ENCODE data around the gene ADAMTS2. TPM values are rescaled to one million over a fixed set of nuclear protein-coding genes. Genes with fewer than 3 reads are reported as not detected.

ADAMTS2 gene
- total RNA-seq, 1 donor from 2014 or later = 18.8 TPM

DNA sequence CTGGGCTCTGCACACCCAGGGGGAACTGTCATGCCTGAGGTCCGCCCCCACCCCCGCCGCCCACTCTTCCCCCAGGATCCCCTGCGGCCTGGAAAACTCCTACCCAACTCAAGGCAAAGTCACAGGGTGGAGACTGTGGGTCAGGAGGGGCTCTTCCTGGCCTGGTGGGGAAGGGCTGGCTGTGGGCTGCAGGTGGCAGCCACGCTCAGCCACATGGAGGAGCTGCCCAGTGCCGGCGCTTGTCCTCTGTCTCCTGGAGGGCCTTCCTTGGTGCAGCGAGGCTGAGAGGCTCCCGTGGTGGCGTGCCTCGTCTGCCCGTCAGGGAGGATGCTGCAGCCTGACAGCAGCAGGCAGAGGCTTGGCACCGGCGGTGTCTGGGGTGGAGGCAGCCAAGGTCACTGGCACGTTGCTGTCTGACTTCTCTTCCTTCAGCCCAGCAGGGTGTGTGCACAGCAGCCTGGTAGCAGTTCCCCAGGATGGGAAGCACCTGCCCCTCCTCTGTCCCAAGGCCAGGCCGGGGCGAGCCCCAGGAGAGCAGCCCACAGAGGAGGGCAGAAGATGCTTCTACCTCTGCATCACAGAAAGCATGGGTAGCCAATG is 78.1 kb downstream of the ADAMTS2 start:
- Histone ChIP-seq H3K4me1 (ENCODE audit: insufficient read depth, low read length) (peaks cover 23% of the 10 kb centered on the region), H3K36me3 (ENCODE audit: insufficient read depth, low read length) (no peaks in the 10 kb centered on the region), H3K27ac (ENCODE audit: low read depth, low read length) (no peak overlapping the region), H3K9ac (ENCODE audit: low read length) (no peak overlapping the region), H3K27me3 (ENCODE audit: insufficient read depth, low read length) (no peaks in the 10 kb centered on the region), H3K4me3 (ENCODE audit: insufficient read depth, low read depth, low read length) (no peak overlapping the region), H3K9me3 (ENCODE audit: insufficient read depth, low read depth, low read length) (no peaks in the 10 kb centered on the region), H3K4me2 (ENCODE audit: low read length) (no peak overlapping the region), H2AFZ (ENCODE audit: low read depth, low read length) (no peak overlapping the region), H3K79me2 (ENCODE audit: insufficient read depth, low read length) (no peaks in the 10 kb centered on the region), H4K20me1 (ENCODE audit: insufficient read depth, low read length) (no peaks in the 10 kb centered on the region)
- Mint-ChIP-seq H3K4me1 (ENCODE audit: low read depth, unreplicated experiment) (peaks cover 4% of the 10 kb centered on the region), H3K4me3 (ENCODE audit: unreplicated experiment) (no peak overlapping the region), H3K27me3 (ENCODE audit: low read depth, unreplicated experiment) (peaks cover 19% of the 10 kb centered on the region), H3K36me3 (ENCODE audit: low read depth, unreplicated experiment) (no peaks in the 10 kb centered on the region), H3K9me3 (ENCODE audit: unreplicated experiment) (peaks cover 3% of the 10 kb centered on the region), H3K27ac (ENCODE audit: unreplicated experiment) (no peak overlapping the region)
- no peak for DNase-seq (ENCODE audit: low read depth)
- TF ChIP-seq EZH2 (IDR thresholded peaks at IDR 0.05; ENCODE audit: insufficient read depth, low read length) (no peak), CTCF (IDR thresholded peaks at IDR 0.05; ENCODE audit: insufficient read depth, low read depth, low read length) (no peak)
- no peak for FAIRE-seq

- Histone ChIP-seq H3K9ac (ENCODE audit: low read length) (peak overlapping the region; percentile 78), H3K27ac (ENCODE audit: low read depth, low read length) (peak overlapping the region; percentile 87), H3K4me1 (ENCODE audit: insufficient read depth, low read length) (peaks cover 23% of the 10 kb centered on the region), H3K4me3 (ENCODE audit: insufficient read depth, low read depth, low read length) (no peak overlapping the region), H3K9me3 (ENCODE audit: insufficient read depth, low read depth, low read length) (no peaks in the 10 kb centered on the region), H3K4me2 (ENCODE audit: low read length) (peak overlapping the region; percentile 79), H3K36me3 (ENCODE audit: insufficient read depth, low read length) (no peaks in the 10 kb centered on the region), H4K20me1 (ENCODE audit: insufficient read depth, low read length) (no peaks in the 10 kb centered on the region), H3K79me2 (ENCODE audit: insufficient read depth, low read length) (no peaks in the 10 kb centered on the region), H3K27me3 (ENCODE audit: insufficient read depth, low read length) (no peaks in the 10 kb centered on the region), H2AFZ (ENCODE audit: low read depth, low read length) (no peak overlapping the region)
- H3K36me3 Mint-ChIP-seq (ENCODE audit: low read depth, unreplicated experiment) = no peaks in the 10 kb centered on the region
- no peak for DNase-seq (ENCODE audit: low read depth)
- H3K9me3 Mint-ChIP-seq (ENCODE audit: unreplicated experiment) = peaks cover 3% of the 10 kb centered on the region
- TF ChIP-seq CTCF (IDR thresholded peaks at IDR 0.05; ENCODE audit: insufficient read depth, low read depth, low read length) (no peak), EZH2 (IDR thresholded peaks at IDR 0.05; ENCODE audit: insufficient read depth, low read length) (no peak)
- H3K4me1 Mint-ChIP-seq (ENCODE audit: low read depth, unreplicated experiment) = peaks cover 4% of the 10 kb centered on the region
- no peak overlapping the region for H3K27ac Mint-ChIP-seq (ENCODE audit: unreplicated experiment)
- no peak overlapping the region for H3K4me3 Mint-ChIP-seq (ENCODE audit: unreplicated experiment)
- FAIRE-seq = no peak
- H3K27me3 Mint-ChIP-seq (ENCODE audit: low read depth, unreplicated experiment) = peaks cover 20% of the 10 kb centered on the region
Measured at GRCh38 chr5:179266291-179267070, 78.8 kb downstream of the ADAMTS2 start.

Data from astrocyte (in vitro differentiated cells and primary cell).